Prostate gland (tissue), 2 donors: ENCODE results near the gene HIVEP3.

Experiments
- CTCF ChIP-seq, 4 experiments: fragments of 200-600 bp in 2 of 4; fragments of 450-650 bp in 2 of 4; sonication (generic) in 2 of 4; IDR thresholded peaks; 1 replicate in 3 of 4; 2 replicates in 1 of 4; pipeline ENCODE4 v1.5.1; 2016 to 2019; ENCODE audit warnings: antibody characterized with exemption in 4 of 4, mild to moderate bottlenecking in 2 of 4, moderate library complexity in 2 of 4
- POLR2A ChIP-seq: fragments of 450-650 bp; IDR thresholded peaks from one replicate; pipeline ENCODE4 v1.6.1; 2016; ENCODE audit warnings: antibody characterized with exemption, mild to moderate bottlenecking

DNA sequence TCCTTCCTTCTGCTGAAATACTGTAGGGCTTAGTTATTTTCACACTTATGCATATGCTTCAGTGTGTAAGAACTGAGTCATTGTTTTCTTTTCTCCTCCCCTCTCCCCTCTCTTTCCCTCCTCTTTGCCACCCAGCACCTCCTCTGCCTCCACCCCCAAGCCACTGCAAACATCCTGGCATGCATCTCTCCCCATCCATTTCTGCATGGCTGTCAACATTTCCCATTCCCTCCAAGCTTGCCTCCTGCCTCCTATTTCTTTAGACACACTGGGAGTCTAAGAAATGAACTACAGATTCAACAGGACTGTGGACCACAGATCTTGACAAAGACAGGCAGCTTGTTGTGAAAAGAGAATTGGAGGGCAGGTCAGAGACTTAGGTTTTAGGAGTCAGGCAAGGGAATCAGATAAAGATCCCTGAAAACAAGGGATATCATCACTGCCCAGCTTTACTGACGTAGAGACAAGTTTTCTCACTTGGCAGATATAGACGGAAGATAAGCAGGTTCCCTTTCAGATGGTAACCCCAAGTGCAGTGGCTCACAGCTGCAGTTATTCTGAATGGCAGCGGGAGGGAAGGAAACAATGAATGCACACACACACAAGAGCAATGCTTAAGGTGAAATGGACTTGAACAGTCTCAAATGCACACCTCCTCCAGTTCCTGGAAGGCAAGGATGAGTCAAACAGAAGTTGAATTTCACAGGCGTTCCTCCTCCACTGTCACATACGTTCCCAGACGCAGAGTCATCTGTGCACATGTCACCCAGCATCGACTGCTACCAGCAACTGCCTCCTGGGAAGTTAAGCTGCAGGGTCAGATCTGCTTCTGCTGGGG, 56.1 kb downstream of the HIVEP3 start:
- TF ChIP-seq CTCF (IDR thresholded peaks at IDR 0.05) (no peak), POLR2A (no peak)
